Left lung (tissue), 10 donors: ENCODE measurements around the gene MEF2B. TPM values are rescaled to one million over a fixed set of nuclear protein-coding genes. Genes with fewer than 3 reads are reported as not detected.
"Not testable (repeated sequence)": the region's sequence is repeated elsewhere in the genome, so short reads cannot be mapped to it uniquely, and the experiment has no call there.

Experiments used
- ATAC-seq: fragments of 200-7000 bp; cut with Tn5 transposase; one replicate; pipeline ENCODE4 v1.9.1; 2020; ENCODE audit warnings: moderate library complexity
- DNase-seq, 4 donors: peaks; one replicate each; pipeline ENCODE4 v3.0.0-alpha.2; 2013 to 2020
- H3K27ac ChIP-seq, 2 donors: fragments of 200-600 bp; sonication (generic) in 1 of 2; one replicate each; pipeline versions ENCODE4 v1.5.0 to v1.8.0; 2020 to 2021
- H3K27me3 ChIP-seq, 2 donors: fragments of 200-600 bp; sonication (generic) in 1 of 2; one replicate each; pipeline versions ENCODE4 v1.5.0 to v1.8.0; 2020 to 2021
- H3K36me3 ChIP-seq, 2 donors: fragments of 200-600 bp; sonication (generic) in 1 of 2; one replicate each; pipeline versions ENCODE4 v1.5.0 to v1.8.0; 2020 to 2021
- H3K4me1 ChIP-seq, 2 donors: fragments of 200-600 bp; one replicate each; pipeline ENCODE4 v1.8.0; 2021
- H3K4me3 ChIP-seq, 2 donors: fragments of 200-600 bp; sonication (generic) in 1 of 2; one replicate each; pipeline versions ENCODE4 v1.5.0 to v1.8.0; 2020 to 2021; ENCODE audit warnings: mild to moderate bottlenecking in 1 of 2
- H3K9me3 ChIP-seq, 2 donors: fragments of 200-600 bp; sonication (generic) in 1 of 2; one replicate each; pipeline versions ENCODE4 v1.5.0 to v1.8.0; 2020 to 2021
- intact Hi-C, 2 donors: fragments of 100-400 bp; cut with DNase I; formaldehyde crosslinking; loops; one replicate each; pipeline versions ENCODE4 v1.11.2 to v1.14.2; 2022
- polyA plus RNA-seq, 6 donors: library from polyadenylated mRNA; unstranded; fragments of 120-200 nt; gene quantifications; one replicate each; pipeline ENCODE4 v1.2.1, GENCODE V29; 2013; ENCODE audit not compliant: insufficient read length in 6 of 6
- total RNA-seq, 2 donors: library from RNA; stranded (reverse); fragmentation: NEBNext Ultra II Directional; extraction: Animal tissue kit (Norgen Biotek cat#: 25700); gene quantifications; one replicate each; pipeline ENCODE4 v1.2.1, GENCODE V29; 2021
- TF ChIP-seq, protein P1 (sequence below), 2 donors: fragments of 200-600 bp; sonication (generic) in 1 of 2; IDR thresholded peaks; one replicate each; pipeline versions ENCODE4 v1.5.0 to v1.8.0; 2021; ENCODE audit warnings: antibody characterized with exemption in 2 of 2
- donor health status: DM: no; HTN: yes; CAD: no.
- donor health status: DM: no; HTN: no; CAD: no.

Gene MEF2B
- total and polyA plus RNA-seq, 8 donors = 1.1 to 3.7 (median 2.1) TPM

DNA sequence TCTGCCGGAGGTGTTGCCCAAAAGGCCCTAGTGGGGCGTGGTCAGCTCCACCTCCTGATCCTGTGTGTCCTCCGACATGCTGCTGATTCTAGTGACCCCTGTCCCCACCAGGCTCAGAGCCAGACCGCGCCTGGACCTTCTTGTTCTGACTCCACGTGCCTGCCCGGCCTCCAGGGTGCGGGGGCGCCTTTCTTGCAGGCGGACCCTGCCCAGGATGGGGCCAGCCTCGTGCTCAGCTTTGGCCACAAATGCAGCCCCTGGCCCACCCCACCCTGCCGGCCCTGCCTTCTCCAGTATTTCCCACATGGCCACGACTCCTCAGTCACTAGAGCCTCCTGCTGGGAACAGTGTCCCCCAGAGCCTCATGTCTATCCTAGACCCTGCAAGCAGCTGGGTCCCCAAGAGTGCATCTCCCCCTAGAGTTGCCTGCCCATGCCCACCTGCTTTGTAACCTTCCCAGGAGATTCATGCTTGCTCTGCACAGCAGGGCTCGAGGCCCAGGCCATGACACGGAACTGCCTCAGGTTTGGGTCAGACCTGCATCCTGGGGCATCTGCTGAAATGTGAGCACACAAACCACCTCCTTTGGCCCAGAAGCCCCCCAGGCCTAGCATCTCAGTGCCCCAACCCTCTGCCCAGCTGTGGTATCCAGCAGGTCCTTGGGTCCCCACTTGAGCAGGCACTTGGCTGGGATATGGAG, 58.8 kb downstream of the MEF2B start:
- TF ChIP-seq, protein P1, sequence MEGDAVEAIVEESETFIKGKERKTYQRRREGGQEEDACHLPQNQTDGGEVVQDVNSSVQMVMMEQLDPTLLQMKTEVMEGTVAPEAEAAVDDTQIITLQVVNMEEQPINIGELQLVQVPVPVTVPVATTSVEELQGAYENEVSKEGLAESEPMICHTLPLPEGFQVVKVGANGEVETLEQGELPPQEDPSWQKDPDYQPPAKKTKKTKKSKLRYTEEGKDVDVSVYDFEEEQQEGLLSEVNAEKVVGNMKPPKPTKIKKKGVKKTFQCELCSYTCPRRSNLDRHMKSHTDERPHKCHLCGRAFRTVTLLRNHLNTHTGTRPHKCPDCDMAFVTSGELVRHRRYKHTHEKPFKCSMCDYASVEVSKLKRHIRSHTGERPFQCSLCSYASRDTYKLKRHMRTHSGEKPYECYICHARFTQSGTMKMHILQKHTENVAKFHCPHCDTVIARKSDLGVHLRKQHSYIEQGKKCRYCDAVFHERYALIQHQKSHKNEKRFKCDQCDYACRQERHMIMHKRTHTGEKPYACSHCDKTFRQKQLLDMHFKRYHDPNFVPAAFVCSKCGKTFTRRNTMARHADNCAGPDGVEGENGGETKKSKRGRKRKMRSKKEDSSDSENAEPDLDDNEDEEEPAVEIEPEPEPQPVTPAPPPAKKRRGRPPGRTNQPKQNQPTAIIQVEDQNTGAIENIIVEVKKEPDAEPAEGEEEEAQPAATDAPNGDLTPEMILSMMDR (IDR thresholded peaks at IDR 0.05) = no peak

DNA sequence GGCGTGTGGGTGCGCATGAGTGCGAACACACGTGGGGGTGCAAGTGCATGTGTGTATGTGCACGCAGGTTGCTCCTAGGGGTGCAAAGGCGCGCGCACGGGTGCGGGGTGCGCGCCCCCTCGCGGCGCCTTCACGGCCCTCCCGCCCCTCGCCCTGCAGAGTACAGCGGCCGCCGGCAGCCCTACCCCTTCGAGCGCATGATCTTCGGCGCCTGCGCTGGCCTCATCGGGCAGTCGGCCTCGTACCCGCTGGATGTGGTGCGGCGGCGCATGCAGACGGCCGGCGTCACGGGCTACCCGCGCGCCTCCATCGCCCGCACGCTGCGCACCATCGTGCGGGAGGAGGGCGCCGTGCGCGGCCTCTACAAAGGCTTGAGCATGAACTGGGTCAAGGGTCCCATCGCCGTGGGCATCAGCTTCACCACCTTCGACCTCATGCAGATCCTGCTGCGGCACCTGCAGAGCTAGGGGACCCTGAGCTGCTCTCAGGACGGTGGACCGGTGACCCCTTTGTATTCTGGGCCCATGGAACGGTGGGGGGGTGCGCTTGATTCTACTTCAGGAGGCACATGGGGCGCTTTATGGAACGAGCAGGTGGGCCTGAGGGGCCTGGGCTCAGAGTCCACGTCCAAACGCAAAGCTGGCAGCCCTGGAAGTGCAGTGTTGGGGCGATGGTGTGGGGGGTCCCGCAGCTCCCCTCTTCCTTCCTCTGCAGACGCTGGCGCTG, 59.5 kb downstream of the MEF2B start:
- Histone ChIP-seq H3K27ac (no peak overlapping the region), H3K4me3 (no peak overlapping the region), H3K27me3 (peaks cover 0 to 14% of the 10 kb centered on the region in 2 donors), H3K36me3 (no peaks in the 10 kb centered on the region), H3K9me3 (no peaks in the 10 kb centered on the region), H3K4me1 (peaks cover 0 to 7% of the 10 kb centered on the region in 2 donors)
- intact Hi-C loops = no loop called here
- TF ChIP-seq, protein P1 (IDR thresholded peaks at IDR 0.05) = peak in 1 of 2 donors; percentile 22
- peak; percentile 35 for ATAC-seq
- peak in 2 of 4 donors; percentile 16 to 37 for DNase-seq

More for the DNA sequence above, 58.8 kb downstream of the MEF2B start:
- Histone ChIP-seq H3K36me3 (no peaks in the 10 kb centered on the region), H3K27ac (no peak overlapping the region), H3K9me3 (no peaks in the 10 kb centered on the region), H3K27me3 (peaks cover 0 to 14% of the 10 kb centered on the region in 2 donors), H3K4me1 (peaks cover 0 to 7% of the 10 kb centered on the region in 2 donors), H3K4me3 (no peak overlapping the region)
- no peak for ATAC-seq
- no peak for DNase-seq
- intact Hi-C loops = no loop called here

DNA sequence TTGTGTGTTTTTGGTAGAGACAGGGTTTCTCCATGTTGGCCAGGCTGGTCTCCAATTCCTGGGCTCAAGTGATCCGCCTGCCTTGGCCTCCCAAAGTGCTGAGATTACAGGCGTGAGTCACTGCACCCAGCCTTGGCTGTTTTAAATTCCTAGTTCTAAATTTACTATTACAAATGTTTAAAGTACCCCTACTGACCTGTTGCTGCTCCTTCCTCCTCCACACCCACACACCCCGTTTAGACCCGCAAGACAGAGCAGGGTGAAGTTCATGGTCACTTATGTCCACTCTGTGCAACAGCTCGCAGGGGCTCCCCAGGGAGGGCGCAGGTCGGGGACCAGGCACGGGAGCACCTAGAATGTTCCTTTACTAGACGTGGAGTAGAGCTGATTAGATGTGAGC, 60.5 kb downstream of the MEF2B start:
- Histone ChIP-seq H3K27me3 (peaks cover 0 to 14% of the 10 kb centered on the region in 2 donors), H3K27ac (no peak overlapping the region), H3K9me3 (no peaks in the 10 kb centered on the region), H3K36me3 (no peaks in the 10 kb centered on the region), H3K4me3 (no peak overlapping the region), H3K4me1 (peaks cover 0 to 7% of the 10 kb centered on the region in 2 donors)
- ATAC-seq = no peak
- TF ChIP-seq, protein P1 (IDR thresholded peaks at IDR 0.05) = no peak
- intact Hi-C loops = no loop called here
- DNase-seq = no peak

DNA sequence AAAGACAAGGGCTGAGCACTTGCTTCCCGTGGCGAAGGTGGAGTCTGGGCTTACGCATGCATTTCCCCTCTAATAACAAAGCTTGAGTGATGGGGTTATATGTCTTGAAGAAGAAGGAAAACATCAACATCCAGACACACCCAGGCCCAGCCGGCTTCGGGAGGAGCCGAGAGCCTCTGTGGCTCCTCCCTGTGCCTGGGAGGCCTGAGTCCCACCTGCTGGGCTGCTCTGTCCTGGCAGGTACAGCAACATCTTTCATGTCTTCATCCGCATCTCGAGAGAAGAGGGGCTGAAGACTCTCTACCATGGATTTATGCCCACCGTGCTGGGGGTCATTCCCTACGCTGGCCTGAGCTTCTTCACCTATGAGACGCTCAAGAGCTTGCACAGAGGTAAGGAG, 62.4 kb downstream of the MEF2B start:
- Histone ChIP-seq H3K27me3 (peaks cover 0 to 14% of the 10 kb centered on the region in 2 donors), H3K9me3 (no peaks in the 10 kb centered on the region), H3K27ac (no peak overlapping the region), H3K4me3 (no peak overlapping the region), H3K4me1 (peaks cover 0 to 7% of the 10 kb centered on the region in 2 donors), H3K36me3 (no peaks in the 10 kb centered on the region)
- ATAC-seq = no peak
- intact Hi-C loops = no loop called here
- DNase-seq = no peak
- TF ChIP-seq, protein P1 (IDR thresholded peaks at IDR 0.05) = no peak

DNA sequence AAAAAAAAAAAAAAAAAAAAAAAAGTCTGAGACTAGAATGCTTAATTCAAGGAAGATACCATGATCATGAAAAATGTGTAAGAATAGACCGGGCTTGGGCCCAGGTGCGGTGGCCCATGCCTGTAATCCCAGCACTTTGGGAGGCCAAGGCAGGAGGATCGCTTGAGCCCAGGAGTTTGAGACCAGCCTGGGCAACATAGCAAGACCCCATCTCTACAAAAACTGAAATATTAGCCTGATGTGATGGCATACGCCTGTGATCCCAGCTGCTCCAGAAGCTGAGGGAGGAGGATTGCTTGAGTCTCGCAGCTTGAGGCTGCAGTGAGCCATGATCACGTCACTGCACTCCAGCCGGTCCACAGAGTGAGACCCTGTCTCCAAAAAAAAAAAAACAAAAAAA, 63.1 kb downstream of the MEF2B start:
- DNase-seq, H3K4me3 ChIP-seq, H3K4me1 ChIP-seq, ATAC-seq, H3K9me3 ChIP-seq, intact Hi-C loops, H3K27ac ChIP-seq, H3K36me3 ChIP-seq: not testable (repeated sequence)
- H3K27me3 ChIP-seq = peaks cover 0 to 14% of the 10 kb centered on the region in 2 donors
